Measurements from ENCODE around the gene PPM1G. TPM values are rescaled to one million over a fixed set of nuclear protein-coding genes. Genes with fewer than 3 reads are reported as not detected.
A peak's percentile ranks its signal among the peaks of the same experiment; 100 is the strongest.
"Not testable (repeated sequence)": the region's sequence is repeated elsewhere in the genome, so short reads cannot be mapped to it uniquely, and the experiment has no call there.

Gene PPM1G
- total RNA-seq, 2 donors from 2014 or later: 122 to 127 TPM

DNA sequence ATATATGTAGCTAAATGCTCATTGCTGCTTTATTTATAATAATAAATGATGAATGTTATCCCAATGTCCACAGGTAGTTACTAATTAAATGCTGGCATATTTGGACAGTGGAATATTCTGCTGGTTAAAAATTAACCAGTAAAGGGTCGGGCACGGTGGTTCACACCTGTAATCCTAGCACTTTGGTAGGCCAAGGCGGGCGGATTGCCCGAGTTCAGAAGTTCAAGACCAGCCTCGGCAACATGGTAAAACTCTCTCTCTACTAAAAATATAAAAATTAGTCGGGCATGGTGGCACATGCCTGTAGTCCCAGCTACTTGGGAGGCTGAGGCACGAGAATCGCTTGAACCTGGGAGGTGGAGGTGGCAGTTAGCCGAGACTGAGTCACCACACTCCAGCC lies 15.6 kb upstream of the PPM1G start:
- not testable (repeated sequence) for H3K9me3 Mint-ChIP-seq; DNase-seq (ENCODE audit: low spot score in 2 of 2); ATAC-seq; H3K27ac Mint-ChIP-seq
- peaks cover 10 to 11% of the 10 kb centered on the region in 2 donors for H3K36me3 Mint-ChIP-seq

DNA sequence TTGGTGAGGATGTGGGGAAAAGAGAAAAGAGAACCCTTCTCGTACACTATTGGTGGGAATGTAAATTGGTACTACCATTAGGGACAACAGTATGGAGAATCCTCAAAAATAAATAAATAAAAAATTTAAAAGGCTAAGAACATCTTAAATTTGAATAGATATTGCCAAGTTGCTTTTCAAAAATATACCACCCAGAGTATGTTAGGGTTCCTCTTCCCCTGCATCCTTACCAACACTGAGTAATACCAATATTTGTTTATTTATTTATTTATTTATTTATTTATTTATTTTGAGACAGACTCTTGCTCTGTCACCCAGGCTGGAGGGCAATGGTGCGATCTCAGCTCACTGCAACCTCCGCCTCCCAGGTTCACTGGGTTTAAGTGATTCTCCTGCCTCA lies 13.6 kb upstream of the PPM1G start:
- ATAC-seq (no peak), DNase-seq (ENCODE audit: low spot score in 2 of 2) (no peak)
- H3K36me3 Mint-ChIP-seq: no peaks in the 10 kb centered on the region
- H3K27ac Mint-ChIP-seq: no peak overlapping the region
- no peaks in the 10 kb centered on the region for H3K9me3 Mint-ChIP-seq

DNA sequence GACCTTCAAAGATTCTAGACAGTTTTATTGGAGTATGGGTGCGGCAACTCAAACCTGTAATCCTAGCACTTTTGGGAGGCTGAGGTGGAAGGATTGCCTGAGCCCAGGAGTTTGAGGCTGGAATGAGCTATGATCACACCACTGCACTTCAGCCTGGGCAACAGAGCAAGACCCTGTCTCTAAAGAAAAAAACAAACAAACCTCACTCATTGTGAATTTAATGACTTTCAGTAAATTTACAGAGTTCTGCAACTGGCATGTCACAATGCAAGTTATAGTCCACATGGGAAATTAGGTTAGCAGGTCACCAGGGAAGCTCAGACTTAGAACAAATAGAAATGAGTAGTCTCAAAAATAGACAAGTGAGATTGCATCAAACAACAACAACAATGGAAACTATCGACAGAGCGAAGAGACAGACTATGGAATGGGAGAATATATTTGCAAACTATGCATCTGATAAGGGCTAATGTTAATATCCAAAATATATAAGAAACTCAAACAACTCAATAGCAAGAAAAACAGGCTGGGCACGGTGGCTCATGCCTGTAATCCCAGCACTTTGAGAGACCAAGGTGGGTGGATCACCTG lies 12.4 kb upstream of the PPM1G start:
- H3K27ac Mint-ChIP-seq: no peak overlapping the region
- ATAC-seq (no peak), DNase-seq (ENCODE audit: low spot score in 2 of 2) (no peak)
- H3K36me3 Mint-ChIP-seq: no peaks in the 10 kb centered on the region
- no peaks in the 10 kb centered on the region for H3K9me3 Mint-ChIP-seq

DNA sequence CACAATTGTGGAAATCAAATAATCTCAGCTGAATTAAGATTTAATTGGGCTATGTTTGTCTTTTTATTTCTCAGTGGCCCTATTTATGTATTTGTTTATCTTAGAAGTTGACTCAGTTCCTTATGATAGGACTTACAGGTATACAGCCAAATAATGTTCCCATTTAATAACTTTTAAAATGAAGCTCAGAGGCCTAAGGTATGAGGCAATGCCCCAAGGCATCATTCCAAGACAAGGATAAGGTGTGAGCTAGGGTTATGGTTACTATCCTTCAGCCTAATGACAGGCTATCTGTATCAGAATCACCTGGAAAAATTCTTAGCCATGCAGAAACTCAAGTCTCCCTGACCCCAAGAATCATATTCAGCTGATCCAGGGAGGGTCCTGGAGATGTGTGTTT lies 11.6 kb upstream of the PPM1G start:
- DNase-seq (ENCODE audit: low spot score in 2 of 2): no peak
- ATAC-seq: no peak
- H3K9me3 Mint-ChIP-seq: no peaks in the 10 kb centered on the region

DNA sequence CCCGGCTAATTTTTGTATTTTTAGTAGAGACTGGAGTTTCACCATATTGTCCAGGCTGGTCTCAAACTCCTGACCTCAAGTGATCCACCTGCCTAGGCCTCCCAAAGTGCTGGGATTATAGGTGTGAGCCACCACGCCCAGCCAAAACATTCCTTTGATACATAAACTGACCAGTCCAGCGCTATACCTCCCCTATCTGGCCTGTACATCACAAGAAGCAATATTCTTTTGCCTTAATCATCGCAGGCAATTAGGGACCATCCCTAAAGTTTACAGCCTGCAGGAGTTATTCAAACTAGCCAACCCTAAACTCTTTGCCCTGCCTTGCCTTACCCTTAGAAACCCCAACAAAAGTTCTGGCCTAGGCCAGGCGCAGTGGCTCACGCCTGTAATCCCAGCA lies 6.8 kb upstream of the PPM1G start:
- Mint-ChIP-seq H3K36me3 (no peaks in the 10 kb centered on the region), H3K9me3 (peaks cover 0 to 4% of the 10 kb centered on the region in 2 donors), H3K27ac (peak overlapping the region in 1 of 2 donors; percentile 72)
- DNase-seq (ENCODE audit: low spot score in 2 of 2) (no peak), ATAC-seq (no peak)

More for the DNA sequence above, 11.6 kb upstream of the PPM1G start:
- H3K36me3 Mint-ChIP-seq: no peaks in the 10 kb centered on the region
- H3K27ac Mint-ChIP-seq: no peak overlapping the region

DNA sequence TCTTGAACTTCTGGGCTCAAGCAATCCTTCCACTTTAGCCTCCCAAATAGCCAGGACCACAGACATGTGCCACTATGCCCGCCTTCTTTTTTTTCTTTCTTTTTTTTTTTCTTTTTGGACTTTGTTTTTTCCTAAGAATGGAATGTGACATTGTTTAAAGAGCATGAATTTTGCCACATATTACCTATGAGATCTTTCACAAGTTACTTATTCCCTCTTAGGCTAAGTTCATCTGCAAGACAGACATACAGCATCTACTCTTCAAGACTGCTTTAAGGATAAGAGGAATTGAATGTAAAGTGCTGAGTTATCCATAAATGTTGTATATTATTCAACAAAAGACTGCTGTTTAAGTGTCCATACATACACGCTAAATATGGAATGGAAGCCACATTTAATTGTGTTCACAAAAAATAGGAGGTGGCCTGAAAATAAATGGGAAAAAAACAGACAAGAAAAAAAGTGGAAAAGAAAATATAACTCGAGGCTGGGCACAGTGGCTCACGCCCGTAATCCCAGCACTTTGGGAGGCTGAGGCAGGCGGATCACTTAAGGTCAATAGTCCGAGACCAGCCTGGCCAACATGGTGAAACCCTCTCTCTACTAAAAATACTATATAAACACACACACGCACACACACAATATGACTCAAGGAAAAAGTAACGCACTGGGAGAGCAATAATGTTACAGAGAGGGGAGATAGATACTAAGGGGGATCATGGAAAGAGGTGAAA lies 3.2 kb upstream of the PPM1G start:
- DNase-seq (ENCODE audit: low spot score in 2 of 2) (no peak), ATAC-seq (no peak)
- Mint-ChIP-seq H3K36me3 (peaks cover 9 to 12% of the 10 kb centered on the region in 2 donors), H3K9me3 (peaks cover 0 to 8% of the 10 kb centered on the region in 2 donors), H3K27ac (no peak overlapping the region)

DNA sequence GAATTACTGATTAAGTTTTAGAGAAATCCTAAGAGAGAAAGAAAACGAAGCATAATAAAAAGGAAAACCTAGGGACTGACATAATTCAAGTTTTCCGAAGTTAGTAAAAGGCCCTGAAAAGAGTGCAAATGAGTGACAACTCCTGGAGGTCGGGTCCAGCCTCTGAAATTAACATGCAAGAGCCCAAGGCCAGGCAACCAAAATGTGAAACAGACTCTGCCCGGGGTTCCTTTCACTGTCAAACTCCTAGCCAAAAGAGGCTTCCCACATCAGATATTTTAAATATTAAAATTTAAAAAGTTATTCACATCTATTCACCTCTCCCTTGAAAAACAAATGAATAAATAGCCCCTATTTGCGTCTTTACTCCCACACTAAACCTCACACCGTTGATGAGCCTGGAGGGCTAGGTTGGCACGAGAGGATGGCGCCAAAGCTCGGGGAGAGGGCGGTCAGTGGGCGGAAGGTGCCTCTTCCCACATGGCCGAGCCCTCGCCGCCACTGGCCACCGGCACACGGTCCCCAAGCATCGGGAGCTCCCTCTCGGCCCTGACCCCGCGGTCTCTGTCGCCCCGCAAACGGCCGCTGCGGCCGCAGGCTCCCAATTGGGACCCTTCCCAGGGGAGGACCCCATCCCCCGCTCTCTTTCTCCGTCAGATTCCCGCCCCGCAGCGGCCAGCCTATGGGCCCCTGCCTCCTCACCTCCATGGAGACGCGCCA lies 630 bp downstream of the PPM1G start:
- peaks cover 17 to 23% of the 10 kb centered on the region in 2 donors for H3K36me3 Mint-ChIP-seq
- peak; percentile 21 to 48 for ATAC-seq
- DNase-seq (ENCODE audit: low spot score in 2 of 2): peak in 1 of 2 donors; percentile 61

DNA sequence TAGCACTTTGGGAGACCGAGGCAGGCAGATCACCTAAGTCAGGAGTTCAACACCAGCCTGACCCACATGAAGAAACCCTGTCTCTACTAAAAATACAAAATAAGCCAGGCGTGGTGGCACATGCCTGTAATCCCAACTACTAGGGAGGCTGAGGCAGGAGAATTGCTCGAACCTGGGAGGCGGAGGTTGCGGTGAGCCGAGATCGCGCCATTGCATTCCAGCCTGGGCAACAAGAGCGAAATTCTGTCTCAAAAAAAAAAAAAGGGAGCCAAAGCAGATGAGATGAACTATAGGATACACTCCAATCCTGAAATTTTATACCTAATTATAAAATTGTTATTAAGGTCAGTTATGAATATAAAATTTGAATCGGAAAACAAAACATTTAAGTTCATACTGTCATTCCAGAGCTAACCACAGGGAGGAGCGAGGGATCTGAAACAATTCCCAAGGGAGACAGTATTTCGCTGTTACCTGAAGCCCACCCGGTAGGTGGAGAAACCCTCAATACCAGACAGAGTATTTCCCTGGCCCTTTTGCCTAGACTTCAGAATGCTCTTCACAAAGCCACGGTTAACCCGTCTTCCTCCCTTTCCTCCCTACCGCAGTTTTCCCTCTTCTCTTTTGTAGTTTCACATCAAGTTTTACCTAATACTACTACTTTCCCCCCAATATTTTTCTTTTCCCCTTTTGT lies 1.4 kb downstream of the PPM1G start:
- Mint-ChIP-seq H3K36me3 (peaks cover 17 to 23% of the 10 kb centered on the region in 2 donors), H3K9me3 (peaks cover 0 to 8% of the 10 kb centered on the region in 2 donors)

More for the DNA sequence above, 630 bp downstream of the PPM1G start:
- Mint-ChIP-seq H3K9me3 (peaks cover 0 to 8% of the 10 kb centered on the region in 2 donors), H3K27ac (peak overlapping the region; percentile 83 to 86)

DNA sequence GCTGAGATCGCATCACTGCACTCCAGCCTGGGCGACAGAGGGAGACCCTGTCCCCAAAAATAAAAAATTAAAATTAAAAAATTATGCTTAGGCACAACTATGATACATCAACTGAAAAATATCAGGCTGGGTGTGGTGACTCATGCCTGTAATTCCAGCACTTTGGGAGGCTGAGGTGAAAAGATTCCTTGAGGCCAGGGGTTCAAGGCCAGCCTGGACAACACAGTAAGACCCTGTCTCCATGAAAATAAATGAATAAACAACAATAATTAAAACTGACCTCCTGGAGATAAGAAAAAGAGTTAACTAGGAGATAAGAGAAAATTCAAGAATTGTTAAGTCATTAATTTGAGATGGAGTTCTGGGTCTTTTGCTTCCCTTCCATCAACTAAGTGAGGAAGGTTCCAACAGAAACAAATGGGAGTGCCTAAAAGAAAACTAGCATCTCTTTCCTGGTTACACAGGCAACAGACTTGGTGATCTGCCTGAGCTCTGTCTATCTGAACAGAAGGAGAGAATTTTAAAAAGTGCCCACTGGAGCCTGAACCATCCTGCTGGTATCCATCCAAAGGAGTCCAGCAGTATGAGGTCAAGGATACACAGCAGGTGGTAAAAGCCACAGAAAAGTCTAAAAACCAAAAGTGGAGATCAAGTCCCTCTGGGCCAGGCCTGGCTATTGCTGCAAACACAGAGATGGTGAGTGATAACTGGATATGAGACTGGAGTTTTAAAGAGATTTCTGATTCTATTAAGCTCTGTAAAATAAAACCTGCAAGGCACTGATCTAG lies 8.8 kb downstream of the PPM1G start:
- peaks cover 5 to 14% of the 10 kb centered on the region in 2 donors for H3K36me3 Mint-ChIP-seq
- DNase-seq (ENCODE audit: low spot score in 2 of 2) (no peak), ATAC-seq (no peak)
- H3K9me3 Mint-ChIP-seq: no peaks in the 10 kb centered on the region
- H3K27ac Mint-ChIP-seq: peak overlapping the region; percentile 7 to 27

More for the DNA sequence above, 1.4 kb downstream of the PPM1G start:
- ATAC-seq (no peak), DNase-seq (ENCODE audit: low spot score in 2 of 2) (no peak)
- peak overlapping the region; percentile 83 to 86 for H3K27ac Mint-ChIP-seq

DNA sequence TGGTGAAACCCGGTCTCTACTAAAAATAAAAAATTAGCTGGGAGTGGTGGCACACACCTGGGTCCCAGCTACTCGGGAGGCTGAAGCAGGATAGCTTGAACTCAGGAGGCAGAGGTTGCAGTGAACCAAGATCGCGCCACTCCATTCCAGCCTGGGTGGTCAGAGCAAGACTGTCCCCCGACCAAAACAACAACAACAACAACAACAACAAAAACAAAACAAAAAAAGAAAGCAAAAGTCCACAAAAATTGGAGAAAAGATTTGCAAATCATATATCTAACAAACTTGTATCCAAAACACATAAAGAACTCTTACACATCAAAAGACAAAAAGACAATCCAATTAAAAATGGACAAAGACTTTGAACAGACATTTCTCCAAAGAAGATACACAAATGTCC lies 10.4 kb downstream of the PPM1G start:
- DNase-seq (ENCODE audit: low spot score in 2 of 2) (no peak), ATAC-seq (no peak)
- Mint-ChIP-seq H3K27ac (peak overlapping the region in 1 of 2 donors; percentile 16), H3K9me3 (no peaks in the 10 kb centered on the region), H3K36me3 (peaks cover 5 to 14% of the 10 kb centered on the region in 2 donors)

DNA sequence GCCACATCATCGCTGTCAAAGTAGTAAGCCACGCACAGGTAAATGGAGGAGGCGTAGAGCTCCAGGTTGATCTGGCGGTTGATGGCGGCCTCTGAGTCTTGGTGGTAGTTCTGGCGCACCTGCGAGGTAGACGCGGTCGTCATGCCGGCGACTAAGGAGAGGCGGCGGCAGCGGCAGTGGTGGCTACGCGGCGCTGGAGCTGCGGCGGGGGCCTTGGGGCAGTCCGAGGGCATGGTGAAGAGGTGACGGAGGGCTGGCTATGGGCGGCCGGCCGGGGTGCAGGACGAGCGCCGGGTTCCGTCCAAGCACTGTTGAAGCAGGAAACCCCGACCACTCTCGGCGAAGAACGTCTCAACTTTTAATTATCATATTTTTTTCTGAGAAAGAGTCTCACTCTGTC lies 16.2 kb downstream of the PPM1G start:
- DNase-seq (ENCODE audit: low spot score in 2 of 2) (no peak), ATAC-seq (no peak)
- Mint-ChIP-seq H3K36me3 (peaks cover 6 to 21% of the 10 kb centered on the region in 2 donors), H3K9me3 (no peaks in the 10 kb centered on the region), H3K27ac (no peak overlapping the region)

DNA sequence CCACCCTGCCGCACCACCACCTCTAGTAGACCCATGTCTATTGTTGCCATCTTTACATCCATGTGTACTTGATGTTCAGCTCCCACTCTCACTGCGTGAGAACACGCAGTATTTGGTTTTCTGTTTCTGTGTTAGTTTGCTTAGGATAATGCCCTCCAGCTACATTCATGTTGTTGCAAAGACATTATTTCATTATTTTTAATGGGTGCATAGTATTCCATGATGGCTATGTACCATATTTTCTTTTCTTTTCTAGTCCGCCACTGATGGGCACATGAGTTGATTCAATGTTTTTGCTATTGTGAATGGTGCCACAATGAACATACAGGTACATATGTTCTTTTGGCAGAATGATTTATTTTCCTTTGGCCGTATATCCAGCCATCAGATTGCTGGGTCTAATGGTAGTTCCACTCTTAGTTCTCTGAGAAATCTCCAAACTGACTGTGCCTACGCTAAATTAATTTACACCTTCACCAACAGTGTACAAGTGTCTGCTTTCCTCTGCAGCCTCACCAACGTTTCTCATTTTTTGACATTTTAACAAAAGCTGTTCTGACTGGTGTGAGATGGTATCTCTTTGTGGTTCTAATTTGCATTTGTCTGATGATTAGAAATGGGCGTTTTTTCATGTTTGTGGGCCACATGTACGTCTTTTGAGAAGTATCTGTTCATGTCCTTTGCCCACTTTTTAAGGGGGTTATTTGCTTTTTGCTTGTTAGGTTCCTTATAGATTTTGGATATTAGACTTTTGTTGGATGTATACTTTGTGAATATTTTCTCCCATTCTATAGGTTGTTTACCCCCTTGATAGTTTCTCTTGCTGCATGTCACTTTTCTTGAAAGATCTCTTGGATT lies 18.3 kb downstream of the PPM1G start:
- Mint-ChIP-seq H3K27ac (peak overlapping the region; percentile 70 to 90), H3K36me3 (peaks cover 7 to 16% of the 10 kb centered on the region in 2 donors), H3K9me3 (no peaks in the 10 kb centered on the region)
- ATAC-seq (peak; percentile 34 to 64), DNase-seq (ENCODE audit: low spot score in 2 of 2) (no peak)

DNA sequence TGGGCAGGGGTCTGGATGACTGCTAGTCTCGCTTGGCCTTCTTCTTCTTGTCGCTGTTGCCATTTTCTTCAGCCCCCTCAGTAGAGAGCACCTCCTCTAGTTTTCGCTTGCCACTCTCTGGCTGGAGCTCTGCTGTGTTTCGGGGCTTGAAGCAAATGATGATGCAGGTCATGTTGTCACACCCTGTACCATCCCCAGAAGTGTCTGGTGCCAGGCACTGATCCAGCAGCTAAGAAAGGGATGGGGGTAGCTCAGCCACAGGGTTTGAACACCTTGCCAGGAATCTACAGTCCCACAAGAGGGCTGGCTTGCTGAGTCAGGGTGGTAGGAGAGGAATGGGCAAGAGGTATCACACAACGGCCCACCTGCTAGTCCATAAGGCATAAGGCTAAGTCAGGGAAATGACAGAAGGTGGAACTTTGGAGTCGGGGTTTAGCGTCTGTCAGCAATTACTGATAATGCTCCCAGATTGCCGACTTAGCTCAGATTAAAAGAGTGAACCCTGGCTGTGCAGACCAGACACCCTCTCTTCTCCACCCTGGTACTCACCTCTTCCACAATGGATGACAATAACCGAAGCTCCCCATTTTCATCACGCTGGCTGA lies 27.7 kb downstream of the PPM1G start:
- no peaks in the 10 kb centered on the region for H3K9me3 Mint-ChIP-seq
- H3K27ac Mint-ChIP-seq: peak overlapping the region; percentile 88 to 98
- H3K36me3 Mint-ChIP-seq: peaks cover 31 to 37% of the 10 kb centered on the region in 2 donors
- DNase-seq (ENCODE audit: low spot score in 2 of 2) (no peak), ATAC-seq (no peak)

DNA sequence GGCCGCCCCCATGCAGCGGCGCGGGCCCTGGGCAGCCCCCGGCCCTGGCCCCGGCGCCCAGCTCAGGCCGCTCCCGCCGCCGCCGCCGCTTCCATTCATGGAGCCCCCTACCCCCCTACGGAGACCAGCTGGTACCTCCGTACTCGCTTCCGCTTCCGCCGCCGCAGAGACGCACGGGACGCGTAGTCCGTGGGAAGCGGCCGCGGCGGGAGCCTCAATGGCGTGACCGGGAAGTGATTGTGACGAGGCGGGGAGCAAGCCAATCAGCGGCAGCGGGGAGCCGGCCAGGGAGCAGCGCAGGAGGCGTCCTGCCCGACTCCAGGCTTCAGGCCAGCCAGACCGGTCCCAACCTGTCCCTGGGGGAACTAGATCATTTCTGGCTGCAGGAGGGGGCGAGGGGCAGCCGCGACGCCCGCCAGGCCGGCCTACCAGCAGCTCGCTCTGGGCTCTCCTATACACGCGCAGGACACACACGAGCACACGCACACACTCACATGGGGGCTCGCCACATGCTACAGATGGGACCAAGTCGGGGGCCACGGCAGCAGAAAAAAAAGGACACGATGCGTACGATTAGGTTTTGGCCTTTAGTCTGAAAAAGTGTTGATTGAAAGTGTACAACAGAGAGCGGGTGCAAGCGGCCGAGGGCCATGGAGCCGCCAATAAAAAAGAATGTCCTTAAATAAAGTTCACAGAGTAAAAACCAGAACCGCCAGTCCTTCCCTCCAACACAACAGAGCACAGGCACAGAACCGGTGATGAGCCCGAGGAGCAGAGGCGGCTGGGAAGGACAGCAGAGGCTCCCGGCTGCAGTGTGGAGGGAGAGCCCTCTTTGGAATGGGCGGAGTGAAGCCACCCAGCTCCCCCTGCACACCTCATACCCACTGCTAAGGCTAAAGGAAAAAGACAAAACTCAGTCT lies 28.5 kb downstream of the PPM1G start, which contains the start of gene ZNF513:
ZNF513 (minus strand) TSS at position 109 of the 920 bp plus-strand sequence. CDS start 208 bp downstream, outside the sequence.
- peak within 1 kb of the TSS; percentile 88 to 98 for H3K27ac Mint-ChIP-seq
- DNase-seq (ENCODE audit: low spot score in 2 of 2) (peak; percentile 89 to 91), ATAC-seq (peak; percentile 91 to 95)
- no peaks in the 10 kb centered on the region for H3K9me3 Mint-ChIP-seq
- H3K36me3 Mint-ChIP-seq: peaks cover 31 to 36% of the 10 kb centered on the region in 2 donors

Data from activated naive CD4-positive, alpha-beta T cell treated with anti-CD3 and anti-CD28 coated beads, Interleukin-2, amount 50 U/mL, for 72 hours (primary cell).